Measurements from ENCODE around the gene TCOF1.
A peak's percentile ranks its signal among the peaks of the same experiment; 100 is the strongest.
"Not testable (repeated sequence)": the region's sequence is repeated elsewhere in the genome, so short reads cannot be mapped to it uniquely, and the experiment has no call there.

The TCOF1 gene

GRCh38 chr5:150410524-150411244, 53.2 kb downstream of the TCOF1 start:
- Histone ChIP-seq H3K27ac (ENCODE audit: insufficient read depth, low read depth, low read length, poor library complexity, severe bottlenecking) (no peak overlapping the region), H3K27me3 (ENCODE audit: control insufficient read depth, insufficient read depth, low read length, poor library complexity, severe bottlenecking) (no peaks in the 10 kb centered on the region), H3K4me1 (ENCODE audit: control insufficient read depth, insufficient read depth, low read length) (peaks cover 18% of the 10 kb centered on the region), H3K36me3 (ENCODE audit: control insufficient read depth, insufficient read depth, low read length) (no peaks in the 10 kb centered on the region), H3K9me3 (ENCODE audit: control insufficient read depth, low read length) (no peaks in the 10 kb centered on the region), H3K4me3 (ENCODE audit: insufficient read depth, low read depth, low read length) (no peak overlapping the region)
- 74 to 78% methylated on average over 3 to 4 of the region's 4 CpGs for WGBS, 2 experiments

GRCh38 chr5:150411245-150411979, 53.9 kb downstream of the TCOF1 start:
- Histone ChIP-seq H3K27me3 (ENCODE audit: control insufficient read depth, insufficient read depth, low read length, poor library complexity, severe bottlenecking) (no peaks in the 10 kb centered on the region), H3K36me3 (ENCODE audit: control insufficient read depth, insufficient read depth, low read length) (no peaks in the 10 kb centered on the region), H3K9me3 (ENCODE audit: control insufficient read depth, low read length) (no peaks in the 10 kb centered on the region), H3K27ac (ENCODE audit: insufficient read depth, low read depth, low read length, poor library complexity, severe bottlenecking) (no peak overlapping the region), H3K4me1 (ENCODE audit: control insufficient read depth, insufficient read depth, low read length) (peaks cover 18% of the 10 kb centered on the region), H3K4me3 (ENCODE audit: insufficient read depth, low read depth, low read length) (no peak overlapping the region)
- WGBS, 2 experiments = 92% methylated on average over 5 of the region's 5 CpGs

- Histone ChIP-seq H3K4me3 (ENCODE audit: insufficient read depth, low read depth, low read length) (peak within 1 kb of the TSS; percentile 29), H3K4me1 (ENCODE audit: control insufficient read depth, insufficient read depth, low read length) (peaks cover 18% of the 10 kb centered on the region), H3K9me3 (ENCODE audit: control insufficient read depth, low read length) (no peaks in the 10 kb centered on the region), H3K27me3 (ENCODE audit: control insufficient read depth, insufficient read depth, low read length, poor library complexity, severe bottlenecking) (no peaks in the 10 kb centered on the region), H3K27ac (ENCODE audit: insufficient read depth, low read depth, low read length, poor library complexity, severe bottlenecking) (no peak within 1 kb of the TSS), H3K36me3 (ENCODE audit: control insufficient read depth, insufficient read depth, low read length) (no peaks in the 10 kb centered on the region)
- WGBS, 2 experiments = 60 to 67% methylated on average over 20 of the region's 20 CpGs
These were observed 55.0 kb downstream of the TCOF1 start, which contains the start of gene CD74 for GRCh38 chr5:150412319-150413175. Gene CD74 (minus strand): TSS chr5:150412910. CDS start chr5:150412749, 161 bp downstream.

- 88 to 92% methylated on average over 12 of the region's 12 CpGs for WGBS, 2 experiments
- Histone ChIP-seq H3K9me3 (ENCODE audit: control insufficient read depth, low read length) (no peaks in the 10 kb centered on the region), H3K4me1 (ENCODE audit: control insufficient read depth, insufficient read depth, low read length) (peaks cover 18% of the 10 kb centered on the region), H3K27ac (ENCODE audit: insufficient read depth, low read depth, low read length, poor library complexity, severe bottlenecking) (no peak overlapping the region), H3K4me3 (ENCODE audit: insufficient read depth, low read depth, low read length) (no peak overlapping the region), H3K27me3 (ENCODE audit: control insufficient read depth, insufficient read depth, low read length, poor library complexity, severe bottlenecking) (no peaks in the 10 kb centered on the region), H3K36me3 (ENCODE audit: control insufficient read depth, insufficient read depth, low read length) (no peaks in the 10 kb centered on the region)
These were observed 55.8 kb downstream of the TCOF1 start for GRCh38 chr5:150413176-150413901.

GRCh38 chr5:150413902-150414790, 56.6 kb downstream of the TCOF1 start:
- 91 to 94% methylated on average over 16 of the region's 16 CpGs for WGBS, 2 experiments
- H3K9me3 ChIP-seq (ENCODE audit: control insufficient read depth, low read length); H3K36me3 ChIP-seq (ENCODE audit: control insufficient read depth, insufficient read depth, low read length); H3K27me3 ChIP-seq (ENCODE audit: control insufficient read depth, insufficient read depth, low read length, poor library complexity, severe bottlenecking); H3K4me3 ChIP-seq (ENCODE audit: insufficient read depth, low read depth, low read length); H3K27ac ChIP-seq (ENCODE audit: insufficient read depth, low read depth, low read length, poor library complexity, severe bottlenecking): not testable (repeated sequence)
- H3K4me1 ChIP-seq (ENCODE audit: control insufficient read depth, insufficient read depth, low read length) = peaks cover 18% of the 10 kb centered on the region

GRCh38 chr5:150419630-150420270, 62.3 kb downstream of the TCOF1 start:
- H3K27ac ChIP-seq (ENCODE audit: insufficient read depth, low read depth, low read length, poor library complexity, severe bottlenecking) = no peak overlapping the region
- no peaks in the 10 kb centered on the region for H3K4me1 ChIP-seq (ENCODE audit: control insufficient read depth, insufficient read depth, low read length)
- no peak overlapping the region for H3K4me3 ChIP-seq (ENCODE audit: insufficient read depth, low read depth, low read length)
- 77% methylated on average over 7 of the region's 7 CpGs for WGBS, 2 experiments
- H3K36me3 ChIP-seq (ENCODE audit: control insufficient read depth, insufficient read depth, low read length) = no peaks in the 10 kb centered on the region
- H3K27me3 ChIP-seq (ENCODE audit: control insufficient read depth, insufficient read depth, low read length, poor library complexity, severe bottlenecking) = no peaks in the 10 kb centered on the region
- no peaks in the 10 kb centered on the region for H3K9me3 ChIP-seq (ENCODE audit: control insufficient read depth, low read length)

- H3K4me3 ChIP-seq (ENCODE audit: insufficient read depth, low read depth, low read length) = no peak overlapping the region
- H3K4me1 ChIP-seq (ENCODE audit: control insufficient read depth, insufficient read depth, low read length) = no peaks in the 10 kb centered on the region
- no peaks in the 10 kb centered on the region for H3K9me3 ChIP-seq (ENCODE audit: control insufficient read depth, low read length)
- H3K36me3 ChIP-seq (ENCODE audit: control insufficient read depth, insufficient read depth, low read length) = no peaks in the 10 kb centered on the region
- no peak overlapping the region for H3K27ac ChIP-seq (ENCODE audit: insufficient read depth, low read depth, low read length, poor library complexity, severe bottlenecking)
- H3K27me3 ChIP-seq (ENCODE audit: control insufficient read depth, insufficient read depth, low read length, poor library complexity, severe bottlenecking) = no peaks in the 10 kb centered on the region
- 52 to 53% methylated on average over 4 of the region's 4 CpGs for WGBS, 2 experiments
These were observed 64.6 kb downstream of the TCOF1 start for GRCh38 chr5:150422075-150422474.

- Histone ChIP-seq H3K4me3 (ENCODE audit: insufficient read depth, low read depth, low read length) (no peak overlapping the region), H3K36me3 (ENCODE audit: control insufficient read depth, insufficient read depth, low read length) (no peaks in the 10 kb centered on the region), H3K27ac (ENCODE audit: insufficient read depth, low read depth, low read length, poor library complexity, severe bottlenecking) (no peak overlapping the region), H3K27me3 (ENCODE audit: control insufficient read depth, insufficient read depth, low read length, poor library complexity, severe bottlenecking) (no peaks in the 10 kb centered on the region), H3K9me3 (ENCODE audit: control insufficient read depth, low read length) (no peaks in the 10 kb centered on the region), H3K4me1 (ENCODE audit: control insufficient read depth, insufficient read depth, low read length) (no peaks in the 10 kb centered on the region)
- 48% methylated on average over 2 of the region's 3 CpGs for WGBS, 2 experiments
These were observed 65.3 kb downstream of the TCOF1 start for GRCh38 chr5:150422758-150423157.

- whole genome bisulfite sequencing, 2 experiments = 92 to 95% methylated on average over 9 of the region's 9 CpGs
- H3K9me3 ChIP-seq (ENCODE audit: control insufficient read depth, low read length); H3K4me1 ChIP-seq (ENCODE audit: control insufficient read depth, insufficient read depth, low read length); H3K4me3 ChIP-seq (ENCODE audit: insufficient read depth, low read depth, low read length); H3K27ac ChIP-seq (ENCODE audit: insufficient read depth, low read depth, low read length, poor library complexity, severe bottlenecking); H3K36me3 ChIP-seq (ENCODE audit: control insufficient read depth, insufficient read depth, low read length); H3K27me3 ChIP-seq (ENCODE audit: control insufficient read depth, insufficient read depth, low read length, poor library complexity, severe bottlenecking): not testable (repeated sequence)
These were observed 68.7 kb downstream of the TCOF1 start for GRCh38 chr5:150426165-150426564.
